IMR-90 (cell line): ENCODE data around the gene INSM1. TPM values are rescaled to one million over a fixed set of nuclear protein-coding genes. Genes with fewer than 3 reads are reported as not detected.

Experiments used
- ATAC-seq: fragments of 200-7000 bp; cut with Tn5 transposase; 2 replicates; pipeline ENCODE4 v1.9.1; 2020; ENCODE audit warnings: low read depth, mild to moderate bottlenecking, moderate library complexity
- BruUV-seq: library from RNA; stranded (reverse); fragments of 400-500 nt; replicated peaks from 2 replicates; lab custom pipeline; 2021; lab: Mats Ljungman, UMichigan
- CTCF ChIA-PET: fragments of 300-600 bp; formaldehyde crosslinking; extraction: SDS; loops from one replicate; lab custom pipeline; 2021; ENCODE audit warnings: antibody characterized with exemption; lab: Yijun Ruan, JAX
- POLR2A ChIA-PET: fragments of 300-600 bp; sonication (Branson Sonifier 250); formaldehyde crosslinking; loops from one replicate; lab custom pipeline; 2022; ENCODE audit warnings: antibody characterized with exemption; ENCODE audit not compliant: unreplicated experiment; lab: Charles Lee
- DNase-seq: peaks from one replicate; pipeline ENCODE4 v3.0.0; 2013
- H2AFZ ChIP-seq: replicated peaks from 2 replicates; pipeline ENCODE3; 2013; ENCODE audit warnings: low read length, mild to moderate bottlenecking; ENCODE audit not compliant: poor library complexity
- H2AK5ac ChIP-seq: 2 replicates; pipeline ENCODE4 v1.6.1; 2013; ENCODE audit warnings: low read depth, low read length, inconsistent platforms
- H2AK9ac ChIP-seq: replicated peaks from 2 replicates; pipeline ENCODE3; 2013; ENCODE audit warnings: mild to moderate bottlenecking, low read depth, low read length, moderate library complexity; ENCODE audit not compliant: poor library complexity
- H2BK120ac ChIP-seq: 2 replicates; pipeline ENCODE4 v1.6.1; 2013; ENCODE audit warnings: low read depth, low read length, inconsistent platforms
- H2BK15ac ChIP-seq: 3 replicates; pipeline ENCODE4 v1.6.1; 2013; ENCODE audit warnings: low read depth, low read length, inconsistent platforms
- H2BK20ac ChIP-seq: 2 replicates; pipeline ENCODE4 v1.6.1; 2013; ENCODE audit warnings: low read depth, mild to moderate bottlenecking, inconsistent platforms, low read length, moderate library complexity
- H2BK5ac ChIP-seq: 2 replicates; pipeline ENCODE4 v1.6.1; 2013; ENCODE audit warnings: mild to moderate bottlenecking, low read depth, low read length, inconsistent platforms; ENCODE audit not compliant: poor library complexity, severe bottlenecking
- H3K14ac ChIP-seq: replicated peaks from 2 replicates; pipeline ENCODE4 v1.6.1; 2013; ENCODE audit warnings: low read depth, low read length, inconsistent platforms
- H3K18ac ChIP-seq: 2 replicates; pipeline ENCODE4 v1.6.1; 2013; ENCODE audit warnings: low read depth, low read length, control low read depth
- H3K23ac ChIP-seq: 2 replicates; pipeline ENCODE4 v1.6.1; 2013; ENCODE audit warnings: low read depth, low read length, inconsistent platforms
- H3K27ac ChIP-seq: 2 replicates; pipeline ENCODE4 v1.5.1; 2013; ENCODE audit warnings: mild to moderate bottlenecking, control low read depth, low read length; ENCODE audit not compliant: insufficient read depth
- H3K27me3 ChIP-seq: 2 replicates; pipeline ENCODE4 v1.6.1; 2013; ENCODE audit warnings: low read length; ENCODE audit not compliant: control insufficient read depth, insufficient read depth
- H3K36me3 ChIP-seq: 2 replicates; pipeline ENCODE4 v1.6.1; 2013; ENCODE audit warnings: low read length, mixed read lengths; ENCODE audit not compliant: control insufficient read depth, insufficient read depth
- H3K4ac ChIP-seq: 2 replicates; pipeline ENCODE4 v1.6.1; 2013; ENCODE audit warnings: low read depth, low read length, inconsistent platforms
- H3K4me1 ChIP-seq: 2 replicates; pipeline ENCODE4 v1.6.1; 2013; ENCODE audit warnings: low read length, mixed read lengths; ENCODE audit not compliant: control insufficient read depth, insufficient read depth
- H3K4me2 ChIP-seq: 2 replicates; pipeline ENCODE4 v1.6.1; 2013; ENCODE audit warnings: low read depth, mild to moderate bottlenecking, control low read depth, low read length, moderate library complexity
- H3K4me3 ChIP-seq: 2 replicates; pipeline ENCODE4 v1.5.1; 2013; ENCODE audit warnings: low read depth, mild to moderate bottlenecking, control low read depth, low read length, moderate library complexity; ENCODE audit not compliant: insufficient read depth
- H3K56ac ChIP-seq: 2 replicates; pipeline ENCODE4 v1.6.1; 2013; ENCODE audit warnings: low read length, inconsistent platforms; ENCODE audit not compliant: insufficient read depth; ENCODE audit errors: extremely low read depth
- H3K79me1 ChIP-seq, 2 experiments: 2 replicates each; pipeline ENCODE4 v1.6.1; 2013; ENCODE audit warnings: low read length in 2 of 2, inconsistent platforms in 1 of 2, low read depth in 1 of 2
- H3K9ac ChIP-seq: 2 replicates; pipeline ENCODE4 v1.6.1; 2013; ENCODE audit warnings: low read depth, low read length, control low read depth
- H3K9me1 ChIP-seq: 2 replicates; pipeline ENCODE4 v1.6.1; 2013; ENCODE audit warnings: low read length, inconsistent platforms; ENCODE audit not compliant: insufficient read depth
- H3K9me3 ChIP-seq: 2 replicates; pipeline ENCODE4 v1.6.1; 2013; ENCODE audit warnings: low read length; ENCODE audit not compliant: control insufficient read depth, insufficient read depth
- H4K20me1 ChIP-seq: 2 replicates; pipeline ENCODE4 v1.6.1; 2013; ENCODE audit warnings: low read length, inconsistent platforms; ENCODE audit not compliant: insufficient read depth
- H4K5ac ChIP-seq: 2 replicates; pipeline ENCODE4 v1.6.1; 2013; ENCODE audit warnings: mild to moderate bottlenecking, low read depth, low read length, control low read depth
- H4K8ac ChIP-seq, 2 experiments: 2 replicates each; pipeline ENCODE4 v1.6.1; 2013; ENCODE audit warnings: low read depth in 2 of 2, low read length in 2 of 2, control low read depth in 1 of 2, inconsistent platforms in 1 of 2
- H4K91ac ChIP-seq: 2 replicates; pipeline ENCODE4 v1.6.1; 2013; ENCODE audit warnings: low read depth, low read length, inconsistent platforms; ENCODE audit not compliant: insufficient read depth
- BHLHE40 ChIP-seq: fragments of 150-350 bp; IDR thresholded peaks from 2 replicates; pipeline ENCODE4 v1.6.1; 2016; ENCODE audit warnings: mild to moderate bottlenecking, low read depth, low read length
- CTCF ChIP-seq: conservative IDR thresholded peaks from 2 replicates; pipeline ENCODE4 v1.5.1; 2012; ENCODE audit warnings: mild to moderate bottlenecking, low read depth, low read length, improper control_type of control experiment
- ELK1 ChIP-seq: fragments of 150-350 bp; IDR thresholded peaks from 2 replicates; pipeline ENCODE4 v1.6.1; 2016; ENCODE audit warnings: low read depth, mild to moderate bottlenecking, low read length, moderate library complexity, borderline replicate concordance
- MXI1 ChIP-seq: IDR thresholded peaks from 2 replicates; pipeline ENCODE4 v1.6.1; 2012; ENCODE audit warnings: low read depth, mild to moderate bottlenecking, low read length, moderate library complexity, borderline replicate concordance
- POLR2A ChIP-seq: IDR thresholded peaks from 2 replicates; pipeline ENCODE4 v1.6.1; 2012; ENCODE audit warnings: mild to moderate bottlenecking, low read depth, low read length
- RAD21 ChIP-seq: IDR thresholded peaks from 2 replicates; pipeline ENCODE4 v1.6.1; 2012; ENCODE audit warnings: low read length, improper control_type of control experiment
- RCOR1 ChIP-seq: IDR thresholded peaks from 2 replicates; pipeline ENCODE4 v1.6.1; 2012; ENCODE audit warnings: mild to moderate bottlenecking, low read length, improper control_type of control experiment; ENCODE audit not compliant: insufficient replicate concordance
- SMC3 ChIP-seq: fragments of 150-350 bp; IDR thresholded peaks from 2 replicates; pipeline ENCODE4 v1.6.1; 2016; ENCODE audit warnings: low read depth, mild to moderate bottlenecking, antibody characterized with exemption, low read length, moderate library complexity
- WGBS, 2 experiments: methylation state at CpG; one replicate each; pipeline versions ENCODE4 v1.1.5 to v1.1.7; 2013; ENCODE audit warnings: missing lambda C conversion rate in 2 of 2; ENCODE audit not compliant: insufficient read length in 1 of 2; ENCODE audit errors: extremely low coverage in 2 of 2; 5-methylcytosine and 5-hydroxymethylcytosine counted together
- dilution Hi-C: fragments of 300-500 bp; cut with HindIII; formaldehyde crosslinking; loops from one replicate; pipeline ENCODE4 v1.14.3; 2018; ENCODE audit warnings: low sequenced_read_pairs; ENCODE audit not compliant: unreplicated experiment
- in situ Hi-C: fragments of 300-500 bp; cut with MboI; formaldehyde crosslinking; loops from 3 replicates; pipeline ENCODE4 v1.14.3; 2019; ENCODE audit warnings: low sequenced_read_pairs, inconsistent platforms, mixed read lengths
- intact Hi-C: fragments of 100-400 bp; cut with micrococcal nuclease; formaldehyde crosslinking; loops from 2 replicates; pipeline ENCODE4 v1.10.0; 2022
- polyA plus RNA-seq, 3 experiments: library from polyadenylated mRNA; depleted of rRNA; stranded (reverse); fragments of >200 nt; gene quantifications; 2 replicates each; pipeline ENCODE4 v1.2.3, GENCODE V29; 2012; ENCODE audit warnings: low replicate concordance in 1 of 3
- total RNA-seq: library from RNA; depleted of rRNA; stranded (reverse); fragments of >200 nt; gene quantifications from 2 replicates; pipeline ENCODE4 v1.2.3, GENCODE V29; 2012

Gene INSM1
- total and polyA plus RNA-seq, 2 of the 4 experiments (the other 2 are of a cell fraction), result not detected

- dilution Hi-C loops, result no loop called here
- no peaks in the 10 kb centered on the region for H4K20me1 ChIP-seq
- no peaks in the 10 kb centered on the region for H3K36me3 ChIP-seq
- H2BK20ac ChIP-seq, result no peak overlapping the region
- H3K27me3 ChIP-seq, result no peaks in the 10 kb centered on the region
- no peak for TF ChIP-seq RAD21
- TF ChIP-seq SMC3, result no peak
- TF ChIP-seq RCOR1, result no peak
- no peak for TF ChIP-seq ELK1
- no peak for TF ChIP-seq CTCF
- TF ChIP-seq POLR2A, result no peak
- no peak for TF ChIP-seq MXI1
- no peak for TF ChIP-seq BHLHE40
- H3K56ac ChIP-seq, result no peak overlapping the region
- no peaks in the 10 kb centered on the region for H3K79me1 ChIP-seq
- no peak overlapping the region for H3K18ac ChIP-seq
- H3K27ac ChIP-seq, result no peak overlapping the region
- H2BK15ac ChIP-seq, result no peak overlapping the region
- H4K5ac ChIP-seq, result no peak overlapping the region
- no peak overlapping the region for H3K4ac ChIP-seq
- H3K4me1 ChIP-seq, result no peaks in the 10 kb centered on the region
- H2BK5ac ChIP-seq, result no peak overlapping the region
- no CpG with 5 or more reads among the region's 1 CpG for WGBS, 2 experiments
- H4K91ac ChIP-seq, result no peak overlapping the region
- H3K23ac ChIP-seq, result no peak overlapping the region
- BruUV-seq, result no TSS peak
- H2AFZ ChIP-seq, result no peak overlapping the region
- POLR2A ChIA-PET, result no interaction called here
- intact Hi-C loops, result no loop called here
- CTCF ChIA-PET, result no interaction called here
- H4K8ac ChIP-seq, result no peak overlapping the region
- no peaks in the 10 kb centered on the region for H3K9me1 ChIP-seq
- no peak overlapping the region for H2AK5ac ChIP-seq
- no peak overlapping the region for H3K4me2 ChIP-seq
- no peak overlapping the region for H3K14ac ChIP-seq
- no peak overlapping the region for H2AK9ac ChIP-seq
- no peak overlapping the region for H2BK120ac ChIP-seq
- H3K9me3 ChIP-seq, result no peaks in the 10 kb centered on the region
- in situ Hi-C loops, result no loop called here
- H3K9ac ChIP-seq, result no peak overlapping the region
- no peak overlapping the region for H3K4me3 ChIP-seq
- DNase-seq (no peak), ATAC-seq (no peak)
Observed at GRCh38 chr20:20331156-20331555, 36.7 kb upstream of the INSM1 start.
